Activated B cell treated with CpG ODN at 0.5 μM for 24 hours (primary cell): ENCODE results near the gene TEPSIN. TPM values are rescaled to one million over a fixed set of nuclear protein-coding genes. Genes with fewer than 3 reads are reported as not detected.

Experiments
- ATAC-seq: fragments of 200-7000 bp; cut with Tn5 transposase; one replicate; pipeline ENCODE4 v1.10.0; 2021; ENCODE audit warnings: low read depth, mild to moderate bottlenecking, moderate library complexity
- CTCF ChIA-PET: fragments of 350-600 bp; sonication (Branson Sonifier 250); formaldehyde crosslinking; loops from one replicate; lab custom pipeline; 2021; ENCODE audit warnings: antibody characterized with exemption; lab: Charles Lee
- POLR2A ChIA-PET: fragments of 350-600 bp; sonication (Branson Sonifier 250); formaldehyde crosslinking; loops from one replicate; lab custom pipeline; 2021; ENCODE audit warnings: antibody characterized with exemption; lab: Charles Lee
- DNase-seq: peaks from one replicate; pipeline ENCODE4 v3.0.0; 2022
- H3K27ac Mint-ChIP-seq: one replicate; pipeline ENCODE4 v1.8.0; 2020; ENCODE audit warnings: mixed read lengths
- H3K27me3 Mint-ChIP-seq: one replicate; pipeline ENCODE4 v1.8.0; 2021; ENCODE audit warnings: mixed read lengths
- H3K36me3 Mint-ChIP-seq: one replicate; pipeline ENCODE4 v1.8.0; 2021; ENCODE audit warnings: low read depth, mixed read lengths
- H3K4me1 Mint-ChIP-seq: one replicate; pipeline ENCODE4 v1.8.0; 2021; ENCODE audit warnings: mixed read lengths
- H3K4me3 Mint-ChIP-seq: one replicate; pipeline ENCODE4 v1.8.0; 2020; ENCODE audit warnings: mild to moderate bottlenecking, mixed read lengths
- H3K9me3 Mint-ChIP-seq: one replicate; pipeline ENCODE4 v1.8.0; 2020; ENCODE audit warnings: mixed read lengths
- CTCF ChIP-seq: fragments of 200-600 bp; IDR thresholded peaks from one replicate; pipeline ENCODE4 v1.8.0; 2022; ENCODE audit warnings: antibody characterized with exemption, mild to moderate bottlenecking
- intact Hi-C: fragments of 100-400 bp; cut with micrococcal nuclease; formaldehyde crosslinking; loops from one replicate; pipeline ENCODE4 v1.15.1; 2024
- total RNA-seq: library from RNA; stranded (reverse); gene quantifications from 2 replicates; pipeline ENCODE4 v1.2.3, GENCODE V29; 2022

The TEPSIN gene, protein sequence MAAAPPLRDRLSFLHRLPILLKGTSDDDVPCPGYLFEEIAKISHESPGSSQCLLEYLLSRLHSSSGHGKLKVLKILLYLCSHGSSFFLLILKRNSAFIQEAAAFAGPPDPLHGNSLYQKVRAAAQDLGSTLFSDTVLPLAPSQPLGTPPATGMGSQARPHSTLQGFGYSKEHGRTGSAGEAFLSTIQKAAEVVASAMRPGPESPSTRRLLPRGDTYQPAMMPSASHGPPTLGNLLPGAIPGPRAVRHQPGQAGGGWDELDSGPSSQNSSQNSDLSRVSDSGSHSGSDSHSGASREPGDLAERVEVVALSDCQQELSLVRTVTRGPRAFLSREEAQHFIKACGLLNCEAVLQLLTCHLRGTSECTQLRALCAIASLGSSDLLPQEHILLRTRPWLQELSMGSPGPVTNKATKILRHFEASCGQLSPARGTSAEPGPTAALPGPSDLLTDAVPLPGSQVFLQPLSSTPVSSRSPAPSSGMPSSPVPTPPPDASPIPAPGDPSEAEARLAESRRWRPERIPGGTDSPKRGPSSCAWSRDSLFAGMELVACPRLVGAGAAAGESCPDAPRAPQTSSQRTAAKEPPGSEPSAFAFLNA
- total RNA-seq = 82.9 and 102 TPM in 2 replicates

GRCh38 chr17:81238815-81239713 lies at the start of gene TEPSIN, which contains the start of gene NDUFAF8:
Gene TEPSIN (minus strand): TSS chr17:81239055. CDS start chr17:81239033, 22 bp downstream.
Gene NDUFAF8 (plus strand): TSS chr17:81239318. CDS start chr17:81239364, 46 bp downstream.
- ChIA-PET POLR2A (interaction anchor here (0.6 to 3.5 kb wide), 22 partner anchors 10 to 974 kb away, joined by 3 to 79 read pairs (median 6); partner anchors contain the start of genes ACTG1, ARL16, CEP131 and FAAP100), CTCF (interaction anchor here (0.7 to 1.4 kb wide), 5 partner anchors 9 to 46 kb away, joined by 3 to 5 read pairs (median 3); partner anchors contain the start of gene CEP131)
- DNase-seq = peak; percentile 86
- peaks cover 24% of the 10 kb centered on the region for H3K36me3 Mint-ChIP-seq
- no peak for TF ChIP-seq CTCF
- peak within 1 kb of the TSS; percentile 93 for H3K4me3 Mint-ChIP-seq
- H3K9me3 Mint-ChIP-seq = no peaks in the 10 kb centered on the region
- peaks cover 47% of the 10 kb centered on the region for H3K4me1 Mint-ChIP-seq
- intact Hi-C loops = loop anchor here (1.0 to 5.0 kb wide), 4 partner anchors 11 to 977 kb away; partner anchors contain the start of genes BAIAP2 and RNF213
- no peaks in the 10 kb centered on the region for H3K27me3 Mint-ChIP-seq
- peak within 1 kb of the TSS; percentile 88 for H3K27ac Mint-ChIP-seq
- ATAC-seq = peak; percentile 95

DNA sequence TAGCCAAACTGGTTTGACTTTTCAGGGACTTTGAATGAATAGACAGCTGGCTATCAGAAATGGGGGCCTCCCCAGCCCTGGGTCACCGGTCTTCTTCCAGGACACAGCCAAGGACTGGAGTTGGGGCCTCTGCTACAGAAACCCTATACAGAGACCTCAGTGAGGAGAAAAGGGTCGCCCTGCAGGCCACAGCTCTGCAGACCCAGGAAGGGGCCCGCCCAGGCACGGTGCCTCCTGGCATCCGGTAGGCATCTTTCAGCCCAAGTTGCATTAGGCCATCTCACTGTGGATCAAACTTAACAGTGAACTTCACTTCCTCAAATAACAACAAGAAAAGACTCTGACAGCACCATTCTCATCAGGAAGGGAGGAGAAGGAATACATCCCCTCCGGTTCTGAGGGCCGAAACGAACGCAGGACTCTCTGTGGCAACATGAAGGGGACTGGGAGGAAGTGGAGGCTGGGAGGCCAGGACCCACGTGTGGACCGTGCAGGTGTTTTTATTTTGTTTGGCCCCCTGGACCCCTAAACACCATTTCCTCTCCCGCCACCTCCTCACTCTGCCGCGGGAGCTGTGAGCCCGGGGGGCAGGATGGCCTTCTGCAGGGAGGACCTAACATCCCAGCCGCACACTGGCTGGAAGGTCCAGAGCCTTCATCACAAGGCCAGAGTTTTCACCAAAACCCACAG lies 49.0 kb upstream of the TEPSIN start:
- peaks cover 41% of the 10 kb centered on the region for H3K36me3 Mint-ChIP-seq
- ATAC-seq (no peak), DNase-seq (no peak)
- no peaks in the 10 kb centered on the region for H3K9me3 Mint-ChIP-seq
- H3K4me3 Mint-ChIP-seq = no peak overlapping the region
- no peak overlapping the region for H3K27ac Mint-ChIP-seq
- POLR2A ChIA-PET = no interaction called here
- no peak for TF ChIP-seq CTCF
- H3K27me3 Mint-ChIP-seq = no peaks in the 10 kb centered on the region
- intact Hi-C loops = no loop called here
- CTCF ChIA-PET = no interaction called here
- H3K4me1 Mint-ChIP-seq = peaks cover 41% of the 10 kb centered on the region

DNA sequence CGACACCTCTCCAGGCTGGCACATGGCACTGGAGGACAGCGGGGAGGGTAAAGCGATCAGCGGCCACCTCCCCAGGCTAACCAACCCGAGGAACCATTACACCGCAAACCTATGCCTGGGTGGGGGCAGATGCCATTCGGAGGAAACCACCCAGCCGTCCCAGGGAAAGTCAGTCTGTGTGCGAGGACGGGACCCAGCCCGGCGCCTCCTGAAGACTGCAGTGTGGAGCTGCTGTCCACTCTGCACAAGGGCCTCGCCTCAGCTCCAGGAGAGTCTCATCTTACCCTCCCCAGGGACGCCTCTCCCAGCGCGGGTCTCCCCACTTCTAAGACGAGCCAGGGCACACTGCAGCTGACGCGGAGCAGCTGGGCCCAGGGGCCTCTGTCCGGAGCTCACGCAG lies 48.3 kb upstream of the TEPSIN start:
- ChIA-PET POLR2A (no interaction called here), CTCF (no interaction called here)
- Mint-ChIP-seq H3K9me3 (no peaks in the 10 kb centered on the region), H3K27me3 (no peaks in the 10 kb centered on the region), H3K27ac (no peak overlapping the region), H3K36me3 (peaks cover 41% of the 10 kb centered on the region), H3K4me1 (peaks cover 37% of the 10 kb centered on the region), H3K4me3 (no peak overlapping the region)
- DNase-seq (no peak), ATAC-seq (no peak)
- no peak for TF ChIP-seq CTCF
- intact Hi-C loops = no loop called here

- TF ChIP-seq CTCF = no peak
- Mint-ChIP-seq H3K27me3 (no peaks in the 10 kb centered on the region), H3K4me3 (peak overlapping the region; percentile 86), H3K9me3 (no peaks in the 10 kb centered on the region), H3K4me1 (peaks cover 35% of the 10 kb centered on the region), H3K27ac (peak overlapping the region; percentile 89), H3K36me3 (peaks cover 41% of the 10 kb centered on the region)
- DNase-seq (no peak), ATAC-seq (no peak)
- ChIA-PET POLR2A (interaction anchor here (2.5 kb wide), 1 partner anchor 9 kb away, joined by 11 read pairs; the partner anchor contains the start of gene SLC38A10), CTCF (interaction anchor here (1.4 kb wide), 1 partner anchor 266 kb away, joined by 4 read pairs; no protein-coding TSS in a partner anchor)
- intact Hi-C loops = no loop called here
These were observed 47.8 kb upstream of the TEPSIN start for GRCh38 chr17:81286491-81287145.
